Stimulated activated CD8-positive, alpha-beta memory T cell treated with anti-CD3 and anti-CD28 coated beads, Interleukin-12 subunit alpha, Interleukin-12 subunit beta, amount 100 ng/mL, for 24 hours (primary cell): ENCODE results near the gene GLI3.

Experiments used
- DNase-seq: peaks from one replicate; pipeline ENCODE4 v3.0.0-alpha.2; 2020; ENCODE audit errors: extremely low read depth

The GLI3 gene

GRCh38 chr7:42236976-42237810 is at the start of gene GLI3:
Gene GLI3, minus strand, starts transcription at chr7:42237209. Its CDS starts 13,956 bp downstream, at chr7:42223253.
- DNase-seq: no peak

- DNase-seq: no peak
These were observed 48.4 kb upstream of the GLI3 start for GRCh38 chr7:42285383-42285824.

- no peak for DNase-seq
These were observed 46.5 kb upstream of the GLI3 start for GRCh38 chr7:42283553-42283952.

- no peak for DNase-seq
These were observed 41.3 kb upstream of the GLI3 start for GRCh38 chr7:42278344-42278743.

- no peak for DNase-seq
These were observed 37.0 kb upstream of the GLI3 start for GRCh38 chr7:42274053-42274452.

GRCh38 chr7:42272793-42273665 is 36.0 kb upstream of the GLI3 start:
- DNase-seq: no peak

- DNase-seq: no peak
These were observed 32.2 kb upstream of the GLI3 start for GRCh38 chr7:42269161-42269560.

GRCh38 chr7:42264702-42265101 is 27.7 kb upstream of the GLI3 start:
- DNase-seq: no peak

- DNase-seq: no peak
These were observed 27.0 kb upstream of the GLI3 start for GRCh38 chr7:42263971-42264370.

- no peak for DNase-seq
These were observed 26.0 kb upstream of the GLI3 start for GRCh38 chr7:42262964-42263363.

- no peak for DNase-seq
These were observed 17.2 kb upstream of the GLI3 start for GRCh38 chr7:42254217-42254616.

GRCh38 chr7:42253316-42253715 is 16.3 kb upstream of the GLI3 start:
- DNase-seq: no peak

- DNase-seq: no peak
These were observed 13.4 kb upstream of the GLI3 start for GRCh38 chr7:42250411-42250810.

GRCh38 chr7:42248579-42248978 is 11.6 kb upstream of the GLI3 start:
- no peak for DNase-seq

GRCh38 chr7:42247301-42247700 is 10.3 kb upstream of the GLI3 start:
- no peak for DNase-seq

GRCh38 chr7:42244828-42245227 is 7.8 kb upstream of the GLI3 start:
- DNase-seq: no peak

GRCh38 chr7:42242381-42242780 is 5.4 kb upstream of the GLI3 start:
- DNase-seq: no peak

GRCh38 chr7:42241424-42241823 is 4.4 kb upstream of the GLI3 start:
- no peak for DNase-seq

GRCh38 chr7:42240416-42240815 is 3.4 kb upstream of the GLI3 start:
- no peak for DNase-seq

GRCh38 chr7:42238709-42239366 is 1.8 kb upstream of the GLI3 start:
- no peak for DNase-seq

GRCh38 chr7:42237811-42238541 is 967 bp upstream of the GLI3 start:
- no peak for DNase-seq
